K562 (cell line): ENCODE data around the gene USF2. TPM values are rescaled to one million over a fixed set of nuclear protein-coding genes. Genes with fewer than 3 reads are reported as not detected.

Experiments
- ATAC-seq: fragments of 200-7000 bp; cut with Tn5 transposase; 3 replicates; pipeline ENCODE4 v1.9.1; 2020; ENCODE audit warnings: moderate library complexity
- BruUV-seq: library from RNA; stranded (reverse); fragments of 400-500 nt; replicated peaks from 2 replicates; lab custom pipeline; 2021; lab: Mats Ljungman, UMichigan
- CTCF ChIA-PET: fragments of 300-600 bp; formaldehyde crosslinking; extraction: SDS; loops from one replicate; lab custom pipeline; 2021; ENCODE audit warnings: low intra/inter-chr PET ratio; lab: Yijun Ruan, JAX
- POLR2A ChIA-PET: fragments of 300-600, 350-650 bp; sonication (Branson Sonifier 250); formaldehyde crosslinking; extraction: SDS; loops from one replicate; lab custom pipeline; 2021; ENCODE audit warnings: antibody characterized with exemption, inconsistent platforms; lab: Yijun Ruan, JAX
- DNase-seq, 4 experiments: peaks; one replicate each; pipeline versions ENCODE4 v3.0.0 to v3.0.0-alpha.2; 2011 to 2018; ENCODE audit warnings: low spot score in 3 of 4, mixed read lengths in 3 of 4; ENCODE audit errors: extremely low read depth in 1 of 4
- FAIRE-seq: peaks from 2 replicates; lab custom pipeline; 2011; peaks lifted over from hg19 to GRCh38; lab: Jason Lieb, UNC
- H2AFZ ChIP-seq: 2 replicates; pipeline ENCODE4 v1.6.0; 2011; ENCODE audit warnings: low read depth, low read length, control low read depth, inconsistent platforms
- H3K27ac ChIP-seq: fragments of 200-600 bp; 3 replicates; pipeline ENCODE4 v1.8.0; 2011; ENCODE audit warnings: low read depth, mild to moderate bottlenecking, control low read depth, inconsistent platforms, low read length, moderate library complexity, mixed read lengths; ENCODE audit errors: extremely low read depth
- H3K27me3 ChIP-seq, 2 experiments: fragments of 300-600 bp in 1 of 2; 2 replicates in 1 of 2; 3 replicates in 1 of 2; pipeline versions ENCODE4 v1.6.0 to v1.8.0; 2011; ENCODE audit warnings: inconsistent platforms in 2 of 2, low read length in 2 of 2, mild to moderate bottlenecking in 1 of 2, mixed read lengths in 1 of 2, moderate library complexity in 1 of 2; ENCODE audit not compliant: control insufficient read depth in 2 of 2, insufficient read depth in 2 of 2
- H3K36me3 ChIP-seq: fragments of 300-600 bp; 3 replicates; pipeline ENCODE4 v1.8.0; 2011; ENCODE audit warnings: mild to moderate bottlenecking, low read length, inconsistent platforms; ENCODE audit not compliant: control insufficient read depth, insufficient read depth
- H3K4me1 ChIP-seq, 2 experiments: fragments of 200-600 bp in 1 of 2; replicated peaks in 1 of 2; 2 replicates in 1 of 2; 3 replicates in 1 of 2; pipeline versions ENCODE4 v1.5.1 to v1.8.0; 2011; ENCODE audit warnings: inconsistent platforms in 2 of 2, low read length in 2 of 2, mild to moderate bottlenecking in 1 of 2, mixed read lengths in 1 of 2, moderate library complexity in 1 of 2; ENCODE audit not compliant: control insufficient read depth in 2 of 2, insufficient read depth in 2 of 2
- H3K4me2 ChIP-seq: 2 replicates; pipeline ENCODE4 v1.6.1; 2011; ENCODE audit warnings: low read length, control low read depth, inconsistent platforms, mixed read lengths; ENCODE audit not compliant: insufficient read depth
- H3K4me3 ChIP-seq: fragments of 200-600 bp; sonication (generic), shearing (Covaris generic); 2 replicates; pipeline ENCODE4 v1.5.1; 2016; ENCODE audit warnings: control low read depth, inconsistent platforms
- H3K79me2 ChIP-seq: fragments of 200-600 bp; 3 replicates; pipeline ENCODE4 v1.8.0; 2011; ENCODE audit warnings: low read length, inconsistent platforms; ENCODE audit not compliant: control insufficient read depth, insufficient read depth
- H3K9ac ChIP-seq, 2 experiments: 2 replicates each; pipeline versions ENCODE4 v1.6.0 to v1.6.1; 2011; ENCODE audit warnings: low read depth in 2 of 2, low read length in 2 of 2, control low read depth in 1 of 2, inconsistent platforms in 1 of 2, mild to moderate bottlenecking in 1 of 2, mixed read lengths in 1 of 2; ENCODE audit not compliant: insufficient read depth in 1 of 2
- H3K9me1 ChIP-seq: one replicate; pipeline ENCODE4 v1.6.0; 2011; ENCODE audit warnings: inconsistent platforms, mild to moderate bottlenecking, low read length, moderate library complexity; ENCODE audit not compliant: control insufficient read depth, insufficient read depth
- H3K9me3 ChIP-seq: replicated peaks from 2 replicates; pipeline ENCODE4 v1.5.1; 2011; ENCODE audit warnings: low read depth, low read length, inconsistent platforms; ENCODE audit not compliant: control insufficient read depth, insufficient read depth
- H4K20me1 ChIP-seq: replicated peaks from 2 replicates; pipeline ENCODE4 v1.6.1; 2011; ENCODE audit warnings: low read length, inconsistent platforms, mixed read lengths; ENCODE audit not compliant: control insufficient read depth, insufficient read depth
- CBFA2T2 ChIP-seq: fragments of 450-650 bp; conservative IDR thresholded peaks from 2 replicates; pipeline ENCODE4 v1.6.1; 2017; ENCODE audit warnings: mild to moderate bottlenecking
- DPF2 ChIP-seq: fragments of 450-650 bp; IDR thresholded peaks from 2 replicates; pipeline ENCODE4 v1.6.1; 2016
- HDAC1 ChIP-seq, 2 experiments: fragments of 450-650 bp; IDR thresholded peaks; 2 replicates each; pipeline ENCODE4 v1.6.1; 2016 to 2017; ENCODE audit warnings: inconsistent platforms in 1 of 2, mild to moderate bottlenecking in 1 of 2, moderate library complexity in 1 of 2
- L3MBTL2 ChIP-seq: fragments of 450-650 bp; IDR thresholded peaks from 2 replicates; pipeline ENCODE4 v1.6.1; 2016; ENCODE audit warnings: mild to moderate bottlenecking, moderate library complexity
- MECOM ChIP-seq: fragments of 250-450 bp; sonication (Bioruptor Pico); IDR thresholded peaks from 2 replicates; pipeline ENCODE4 v1.8.0; 2022; ENCODE audit warnings: inconsistent platforms
- NFYB ChIP-seq: IDR thresholded peaks from 2 replicates; pipeline ENCODE4 v1.6.1; 2011; ENCODE audit warnings: mild to moderate bottlenecking, moderate library complexity; ENCODE audit not compliant: insufficient read length; ENCODE audit errors: extremely low read depth
- TEAD2 ChIP-seq: fragments of 450-650 bp; IDR thresholded peaks from 2 replicates; pipeline ENCODE4 v1.6.1; 2016; ENCODE audit warnings: missing genetic modification characterization, control low read depth, missing compliant biosample characterization
- ZBTB7A ChIP-seq: IDR thresholded peaks from 2 replicates; pipeline ENCODE4 v1.6.1; 2011; ENCODE audit warnings: low read depth, mild to moderate bottlenecking, low read length, moderate library complexity, borderline replicate concordance; ENCODE audit not compliant: control insufficient read depth
- ZNF263 ChIP-seq: sonication (generic); formaldehyde crosslinking; IDR thresholded peaks from 2 replicates; pipeline ENCODE4 v1.8.0; 2022; ENCODE audit warnings: mild to moderate bottlenecking, missing genetic modification reagents, borderline replicate concordance
- ZNF77 ChIP-seq: fragments of 250-450 bp; sonication (Bioruptor Pico); IDR thresholded peaks from 2 replicates; pipeline ENCODE4 v1.5.0; 2020
- WGBS: fragments of 100-300 bp; shearing (Covaris generic); methylation state at CpG from one replicate; pipeline ENCODE4 v1.1.6; 2016; ENCODE audit warnings: low coverage, mixed read lengths; ENCODE audit not compliant: insufficient coverage; ENCODE audit errors: missing lambda C conversion rate; 5-methylcytosine and 5-hydroxymethylcytosine counted together
- in situ Hi-C: fragments of 300-500 bp; cut with MboI; formaldehyde crosslinking; loops from 4 replicates; pipeline ENCODE4 v1.15.0; 2018; ENCODE audit warnings: inconsistent platforms, mixed read lengths
- intact Hi-C: fragments of 100-400 bp; cut with micrococcal nuclease; formaldehyde crosslinking; loops from 2 replicates; pipeline ENCODE4 v1.14.2; 2022
- polyA plus RNA-seq, 8 experiments: library from polyadenylated mRNA; depleted of rRNA in 4 of 8; stranded (reverse) in 5 of 8; unstranded in 3 of 8; fragments of >200 nt; fragmentation: Nextera tagmentation in 2 of 8; fragmentation: Illumina TruSeq in 1 of 8; extraction: Ambion mirVana in 2 of 8; extraction: Trizol in 1 of 8; gene quantifications; 2 replicates each; pipeline versions ENCODE4 v1.2.1 to v1.2.3, GENCODE V29; 2011 to 2014; ENCODE audit warnings: inconsistent platforms in 1 of 8, missing spikeins in 1 of 8
- total RNA-seq, 7 experiments: library from RNA; depleted of rRNA in 6 of 7; stranded (reverse); fragments of >200 nt in 6 of 7; fragmentation: Illumina TruSeq in 2 of 7; extraction: Trizol in 2 of 7; gene quantifications; 2 replicates each; pipeline versions ENCODE4 v1.2.1 to v1.2.3, GENCODE V29; 2011 to 2021; ENCODE audit warnings: low replicate concordance in 1 of 7
- TF ChIP-seq, protein P1 (sequence below): fragments of 450-650 bp; IDR thresholded peaks from 2 replicates; pipeline ENCODE4 v1.6.1; 2016; ENCODE audit warnings: mild to moderate bottlenecking
- TF ChIP-seq, protein P2 (sequence below): fragments of 200-800 bp; sonication (Bioruptor generic); IDR thresholded peaks from 2 replicates; pipeline ENCODE4 v1.6.1; 2017; ENCODE audit warnings: missing genetic modification characterization, missing compliant biosample characterization
- TF ChIP-seq, protein P3 (sequence below): fragments of 200-800 bp; sonication (Bioruptor generic); IDR thresholded peaks from 2 replicates; pipeline ENCODE4 v1.6.1; 2017; ENCODE audit warnings: missing genetic modification characterization, missing compliant biosample characterization

The USF2 gene
- total and polyA plus RNA-seq, 9 of the 15 experiments (the other 6 are each of a cell fraction or from before 2014, with no cell fraction given), result 0.27 to 93.7 (median 58.4) TPM

DNA sequence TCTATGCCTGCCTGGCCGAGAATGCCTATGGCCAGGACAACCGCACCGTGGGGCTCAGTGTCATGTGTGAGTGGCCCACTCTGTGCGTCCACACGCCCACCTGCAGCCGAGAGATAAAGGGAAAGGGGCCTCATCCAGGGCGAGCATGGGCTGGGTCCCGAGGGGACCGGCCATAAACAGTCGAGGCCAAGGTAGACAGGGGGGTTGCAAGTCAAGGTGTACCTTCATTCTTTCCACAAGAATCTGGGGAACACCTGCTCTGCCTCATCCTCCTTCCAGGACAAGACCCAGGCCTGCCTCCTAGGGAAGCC lies 31.5 kb downstream of the USF2 start:
- CTCF ChIA-PET, result no interaction called here
- Histone ChIP-seq H3K36me3 (no peaks in the 10 kb centered on the region), H3K9ac (peak overlapping the region; percentile 40 to 88; a peak in 3 of 4 replicates), H3K9me3 (no peaks in the 10 kb centered on the region), H3K9me1 (peaks cover 9% of the 10 kb centered on the region), H4K20me1 (no peaks in the 10 kb centered on the region), H3K4me3 (peak overlapping the region; percentile 37), H2AFZ (peak overlapping the region; percentile 76), H3K4me2 (peak overlapping the region; percentile 72), H3K27me3 (no peaks in the 10 kb centered on the region; a peak in 1 of 5 replicates), H3K27ac (peak overlapping the region; percentile 68), H3K4me1 (peaks cover 56 to 70% of the 10 kb centered on the region in 2 experiments), H3K79me2 (no peaks in the 10 kb centered on the region)
- ATAC-seq (no peak), DNase-seq (peak in 2 of 4 experiments; percentile 41 to 64), FAIRE-seq (no peak)
- WGBS, result 14% methylated on average over 9 of the region's 10 CpGs
- in situ Hi-C loops (no loop called here), intact Hi-C loops (no loop called here)
- BruUV-seq, result TSS peak; percentile 82
- POLR2A ChIA-PET, result interaction anchor here (1.0 to 2.1 kb wide), 2 partner anchors 9 to 21 kb away, joined by 3 to 7 read pairs; partner anchors contain the start of gene MAG
- TF ChIP-seq L3MBTL2, result peak; percentile 30; the same call in 1 of the 2 replicates
- TF ChIP-seq, protein P1, sequence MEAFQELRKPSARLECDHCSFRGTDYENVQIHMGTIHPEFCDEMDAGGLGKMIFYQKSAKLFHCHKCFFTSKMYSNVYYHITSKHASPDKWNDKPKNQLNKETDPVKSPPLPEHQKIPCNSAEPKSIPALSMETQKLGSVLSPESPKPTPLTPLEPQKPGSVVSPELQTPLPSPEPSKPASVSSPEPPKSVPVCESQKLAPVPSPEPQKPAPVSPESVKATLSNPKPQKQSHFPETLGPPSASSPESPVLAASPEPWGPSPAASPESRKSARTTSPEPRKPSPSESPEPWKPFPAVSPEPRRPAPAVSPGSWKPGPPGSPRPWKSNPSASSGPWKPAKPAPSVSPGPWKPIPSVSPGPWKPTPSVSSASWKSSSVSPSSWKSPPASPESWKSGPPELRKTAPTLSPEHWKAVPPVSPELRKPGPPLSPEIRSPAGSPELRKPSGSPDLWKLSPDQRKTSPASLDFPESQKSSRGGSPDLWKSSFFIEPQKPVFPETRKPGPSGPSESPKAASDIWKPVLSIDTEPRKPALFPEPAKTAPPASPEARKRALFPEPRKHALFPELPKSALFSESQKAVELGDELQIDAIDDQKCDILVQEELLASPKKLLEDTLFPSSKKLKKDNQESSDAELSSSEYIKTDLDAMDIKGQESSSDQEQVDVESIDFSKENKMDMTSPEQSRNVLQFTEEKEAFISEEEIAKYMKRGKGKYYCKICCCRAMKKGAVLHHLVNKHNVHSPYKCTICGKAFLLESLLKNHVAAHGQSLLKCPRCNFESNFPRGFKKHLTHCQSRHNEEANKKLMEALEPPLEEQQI, result no peak
- peak; percentile 27; the same call in 1 of the 2 replicates for TF ChIP-seq DPF2
- TF ChIP-seq, protein P2, sequence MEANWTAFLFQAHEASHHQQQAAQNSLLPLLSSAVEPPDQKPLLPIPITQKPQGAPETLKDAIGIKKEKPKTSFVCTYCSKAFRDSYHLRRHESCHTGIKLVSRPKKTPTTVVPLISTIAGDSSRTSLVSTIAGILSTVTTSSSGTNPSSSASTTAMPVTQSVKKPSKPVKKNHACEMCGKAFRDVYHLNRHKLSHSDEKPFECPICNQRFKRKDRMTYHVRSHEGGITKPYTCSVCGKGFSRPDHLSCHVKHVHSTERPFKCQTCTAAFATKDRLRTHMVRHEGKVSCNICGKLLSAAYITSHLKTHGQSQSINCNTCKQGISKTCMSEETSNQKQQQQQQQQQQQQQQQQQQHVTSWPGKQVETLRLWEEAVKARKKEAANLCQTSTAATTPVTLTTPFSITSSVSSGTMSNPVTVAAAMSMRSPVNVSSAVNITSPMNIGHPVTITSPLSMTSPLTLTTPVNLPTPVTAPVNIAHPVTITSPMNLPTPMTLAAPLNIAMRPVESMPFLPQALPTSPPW (CRISPR knock-in tag), result no peak
- no peak for TF ChIP-seq TEAD2 (tag)
- TF ChIP-seq ZBTB7A, result peak; percentile 40; the same call in 1 of the 2 replicates
- 0 out of 2 replicates have a peak, but pooled peaks have one; percentile 18 for TF ChIP-seq CBFA2T2
- TF ChIP-seq ZNF263 (CRISPR knock-in tag), result no peak
- TF ChIP-seq, protein P3, sequence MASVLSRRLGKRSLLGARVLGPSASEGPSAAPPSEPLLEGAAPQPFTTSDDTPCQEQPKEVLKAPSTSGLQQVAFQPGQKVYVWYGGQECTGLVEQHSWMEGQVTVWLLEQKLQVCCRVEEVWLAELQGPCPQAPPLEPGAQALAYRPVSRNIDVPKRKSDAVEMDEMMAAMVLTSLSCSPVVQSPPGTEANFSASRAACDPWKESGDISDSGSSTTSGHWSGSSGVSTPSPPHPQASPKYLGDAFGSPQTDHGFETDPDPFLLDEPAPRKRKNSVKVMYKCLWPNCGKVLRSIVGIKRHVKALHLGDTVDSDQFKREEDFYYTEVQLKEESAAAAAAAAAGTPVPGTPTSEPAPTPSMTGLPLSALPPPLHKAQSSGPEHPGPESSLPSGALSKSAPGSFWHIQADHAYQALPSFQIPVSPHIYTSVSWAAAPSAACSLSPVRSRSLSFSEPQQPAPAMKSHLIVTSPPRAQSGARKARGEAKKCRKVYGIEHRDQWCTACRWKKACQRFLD, result 0 out of 2 replicates have a peak, but pooled peaks have one; percentile 34
- 0 out of 2 replicates have a peak, but pooled peaks have one; percentile 3 for TF ChIP-seq MECOM (CRISPR knock-in tag)
- TF ChIP-seq HDAC1 (IDR thresholded peaks at IDR 0.05), result 0 out of 4 replicates have a peak, but pooled peaks of 1 of the 2 experiments have one; percentile 34
- TF ChIP-seq NFYB, result no peak
- TF ChIP-seq ZNF77 (CRISPR knock-in tag), result no peak
